Astrocyte (in vitro differentiated cells and primary cell): ENCODE results near the gene TBL2. TPM values are rescaled to one million over a fixed set of nuclear protein-coding genes. Genes with fewer than 3 reads are reported as not detected.

Experiments used
- DNase-seq: peaks from one replicate; pipeline ENCODE4 v3.0.0-alpha.2; 2010; ENCODE audit warnings: low read depth
- FAIRE-seq: peaks from 2 replicates; lab custom pipeline; 2011; peaks lifted over from hg19 to GRCh38; lab: Jason Lieb, UNC
- H2AFZ ChIP-seq: 2 replicates; pipeline ENCODE4 v1.6.0; 2012; ENCODE audit warnings: low read depth, low read length, inconsistent platforms
- H3K27ac ChIP-seq: 2 replicates; pipeline ENCODE4 v1.5.1; 2011; ENCODE audit warnings: low read depth, low read length, inconsistent platforms
- H3K27me3 ChIP-seq: 2 replicates; pipeline ENCODE4 v1.6.0; 2011; ENCODE audit warnings: low read length, inconsistent platforms; ENCODE audit not compliant: insufficient read depth
- H3K36me3 ChIP-seq: 2 replicates; pipeline ENCODE4 v1.5.1; 2011; ENCODE audit warnings: low read length, inconsistent platforms; ENCODE audit not compliant: insufficient read depth
- H3K4me1 ChIP-seq: 2 replicates; pipeline ENCODE4 v1.5.1; 2011; ENCODE audit warnings: low read length, inconsistent platforms; ENCODE audit not compliant: insufficient read depth
- H3K4me2 ChIP-seq: 2 replicates; pipeline ENCODE4 v1.6.0; 2012; ENCODE audit warnings: low read length, inconsistent platforms
- H3K4me3 ChIP-seq: 2 replicates; pipeline ENCODE4 v1.5.1; 2011; ENCODE audit warnings: low read depth, mild to moderate bottlenecking, low read length, inconsistent platforms; ENCODE audit not compliant: insufficient read depth
- H3K79me2 ChIP-seq: 2 replicates; pipeline ENCODE4 v1.6.0; 2012; ENCODE audit warnings: mild to moderate bottlenecking, low read length, inconsistent platforms; ENCODE audit not compliant: insufficient read depth
- H3K9ac ChIP-seq: 2 replicates; pipeline ENCODE4 v1.6.0; 2012; ENCODE audit warnings: mild to moderate bottlenecking, low read length, inconsistent platforms
- H3K9me3 ChIP-seq: 2 replicates; pipeline ENCODE4 v1.5.1; 2012; ENCODE audit warnings: low read depth, mild to moderate bottlenecking, low read length, inconsistent platforms; ENCODE audit not compliant: insufficient read depth
- H4K20me1 ChIP-seq: 2 replicates; pipeline ENCODE4 v1.6.0; 2012; ENCODE audit warnings: low read length, inconsistent platforms; ENCODE audit not compliant: insufficient read depth
- H3K27ac Mint-ChIP-seq: one replicate; pipeline ENCODE4 v1.8.0; 2021; ENCODE audit warnings: mild to moderate bottlenecking, mixed read lengths; ENCODE audit not compliant: unreplicated experiment
- H3K27me3 Mint-ChIP-seq: one replicate; pipeline ENCODE4 v1.8.0; 2021; ENCODE audit warnings: low read depth, mixed read lengths; ENCODE audit not compliant: unreplicated experiment
- H3K36me3 Mint-ChIP-seq: one replicate; pipeline ENCODE4 v1.8.0; 2021; ENCODE audit warnings: low read depth, mixed read lengths; ENCODE audit not compliant: unreplicated experiment
- H3K4me1 Mint-ChIP-seq: one replicate; pipeline ENCODE4 v1.8.0; 2021; ENCODE audit warnings: low read depth, mixed read lengths; ENCODE audit not compliant: unreplicated experiment
- H3K4me3 Mint-ChIP-seq: one replicate; pipeline ENCODE4 v1.8.0; 2021; ENCODE audit warnings: mild to moderate bottlenecking, moderate library complexity, mixed read lengths; ENCODE audit not compliant: unreplicated experiment
- H3K9me3 Mint-ChIP-seq: one replicate; pipeline ENCODE4 v1.8.0; 2021; ENCODE audit warnings: mild to moderate bottlenecking, mixed read lengths; ENCODE audit not compliant: unreplicated experiment
- EZH2 ChIP-seq: IDR thresholded peaks from 2 replicates; pipeline ENCODE4 v1.6.1; 2012; ENCODE audit warnings: mild to moderate bottlenecking, low read length, inconsistent platforms; ENCODE audit not compliant: insufficient read depth
- total RNA-seq: library from RNA; stranded (reverse); gene quantifications from 2 replicates; pipeline ENCODE4 v1.2.1, GENCODE V29; 2021
- TF ChIP-seq, protein P1 (sequence below): IDR thresholded peaks from 2 replicates; pipeline ENCODE4 v1.5.1; 2011; ENCODE audit warnings: low read depth, mild to moderate bottlenecking, inconsistent platforms, low read length, moderate library complexity; ENCODE audit not compliant: insufficient read depth

The TBL2 gene
- total RNA-seq, 1 donor from 2014 or later: 54.8 TPM

DNA sequence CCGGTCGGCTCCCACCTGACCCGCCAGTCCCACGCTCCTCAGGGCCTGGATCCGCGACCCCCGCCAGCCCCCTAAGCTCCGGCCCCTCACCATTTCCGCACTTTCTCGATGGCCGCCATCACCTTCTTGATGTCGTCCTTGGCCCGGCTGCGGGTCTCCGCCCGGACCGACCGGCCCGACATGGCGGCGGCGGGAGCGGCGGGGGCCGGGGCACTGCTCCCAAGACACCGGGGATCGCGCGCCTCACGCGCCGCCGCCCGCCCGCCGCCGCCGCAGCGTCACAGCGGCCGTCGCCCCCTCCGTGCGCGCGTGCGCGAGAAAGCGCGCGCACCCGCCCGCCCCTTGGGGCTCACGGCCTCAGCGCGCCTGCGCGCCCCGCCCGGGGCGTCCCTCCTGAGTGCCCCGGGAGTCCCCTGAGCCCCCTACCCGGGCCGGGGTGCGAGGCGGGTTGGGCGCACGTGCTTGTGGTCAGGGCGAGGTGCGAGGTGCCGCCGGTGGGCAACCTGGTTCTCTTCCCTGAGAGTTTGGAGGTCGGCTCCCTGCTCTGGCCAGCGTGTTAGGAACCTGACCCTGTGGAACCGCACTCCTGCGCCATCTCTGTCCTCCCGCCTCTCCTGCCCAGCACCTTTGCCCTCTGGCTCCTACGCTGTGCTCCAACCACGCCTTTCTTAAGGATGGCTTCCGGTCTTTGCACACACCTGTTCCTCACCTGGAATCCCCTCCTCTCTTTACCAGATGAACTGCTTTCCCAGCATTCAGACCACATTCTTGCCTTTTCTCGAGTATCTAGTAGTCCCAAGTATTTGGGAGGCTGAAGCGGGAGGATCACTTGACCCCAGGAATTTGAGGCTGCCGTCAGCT, 20.8 kb downstream of the TBL2 start, which contains the start of gene BCL7B:
Gene BCL7B (minus strand): TSS at position 294 of the 861 bp plus-strand sequence. CDS start 112 bp downstream, at position 182.
- Histone ChIP-seq H3K9ac (peak within 1 kb of the TSS; percentile 99), H3K4me2 (peak within 1 kb of the TSS; percentile 86), H3K27ac (peak within 1 kb of the TSS; percentile 98), H3K4me1 (peaks cover 11% of the 10 kb centered on the region), H3K4me3 (peak within 1 kb of the TSS; percentile 77), H4K20me1 (peaks cover 40% of the 10 kb centered on the region), H3K36me3 (peaks cover 5% of the 10 kb centered on the region), H2AFZ (peak within 1 kb of the TSS; percentile 81), H3K79me2 (peaks cover 42% of the 10 kb centered on the region), H3K27me3 (no peaks in the 10 kb centered on the region), H3K9me3 (no peaks in the 10 kb centered on the region)
- peaks cover 3% of the 10 kb centered on the region for H3K27me3 Mint-ChIP-seq
- H3K4me1 Mint-ChIP-seq: peaks cover 17% of the 10 kb centered on the region
- H3K9me3 Mint-ChIP-seq: no peaks in the 10 kb centered on the region
- no peak for FAIRE-seq
- peak within 1 kb of the TSS; percentile 88 for H3K27ac Mint-ChIP-seq
- H3K36me3 Mint-ChIP-seq: no peaks in the 10 kb centered on the region
- H3K4me3 Mint-ChIP-seq: peak within 1 kb of the TSS; percentile 93
- TF ChIP-seq, protein P1, sequence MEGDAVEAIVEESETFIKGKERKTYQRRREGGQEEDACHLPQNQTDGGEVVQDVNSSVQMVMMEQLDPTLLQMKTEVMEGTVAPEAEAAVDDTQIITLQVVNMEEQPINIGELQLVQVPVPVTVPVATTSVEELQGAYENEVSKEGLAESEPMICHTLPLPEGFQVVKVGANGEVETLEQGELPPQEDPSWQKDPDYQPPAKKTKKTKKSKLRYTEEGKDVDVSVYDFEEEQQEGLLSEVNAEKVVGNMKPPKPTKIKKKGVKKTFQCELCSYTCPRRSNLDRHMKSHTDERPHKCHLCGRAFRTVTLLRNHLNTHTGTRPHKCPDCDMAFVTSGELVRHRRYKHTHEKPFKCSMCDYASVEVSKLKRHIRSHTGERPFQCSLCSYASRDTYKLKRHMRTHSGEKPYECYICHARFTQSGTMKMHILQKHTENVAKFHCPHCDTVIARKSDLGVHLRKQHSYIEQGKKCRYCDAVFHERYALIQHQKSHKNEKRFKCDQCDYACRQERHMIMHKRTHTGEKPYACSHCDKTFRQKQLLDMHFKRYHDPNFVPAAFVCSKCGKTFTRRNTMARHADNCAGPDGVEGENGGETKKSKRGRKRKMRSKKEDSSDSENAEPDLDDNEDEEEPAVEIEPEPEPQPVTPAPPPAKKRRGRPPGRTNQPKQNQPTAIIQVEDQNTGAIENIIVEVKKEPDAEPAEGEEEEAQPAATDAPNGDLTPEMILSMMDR: no peak
- no peak for TF ChIP-seq EZH2
- DNase-seq: no peak

DNA sequence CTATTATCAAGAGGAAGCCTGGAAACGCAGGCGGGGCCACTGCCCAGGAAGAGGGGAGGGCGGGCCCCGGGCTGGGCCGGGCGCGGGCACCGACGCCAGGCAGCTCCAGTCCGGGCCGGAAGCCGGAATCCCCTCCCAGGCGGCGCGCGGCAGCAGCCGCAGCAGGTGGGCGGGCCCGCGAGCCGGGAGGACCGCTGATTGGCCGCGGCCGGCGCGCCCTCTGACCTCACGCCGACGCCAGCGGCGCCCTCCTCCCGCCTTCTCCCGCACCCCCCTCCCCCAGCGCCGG, 21.3 kb downstream of the TBL2 start:
- DNase-seq (peak; percentile 77), FAIRE-seq (no peak)
- Histone ChIP-seq H3K4me1 (peaks cover 11% of the 10 kb centered on the region), H3K27ac (peak overlapping the region; percentile 98), H2AFZ (peak overlapping the region; percentile 73), H3K9me3 (no peaks in the 10 kb centered on the region), H3K4me3 (peak overlapping the region; percentile 77), H3K4me2 (peak overlapping the region; percentile 86), H4K20me1 (peaks cover 46% of the 10 kb centered on the region), H3K9ac (peak overlapping the region; percentile 99), H3K27me3 (no peaks in the 10 kb centered on the region), H3K79me2 (peaks cover 48% of the 10 kb centered on the region), H3K36me3 (peaks cover 7% of the 10 kb centered on the region)
- Mint-ChIP-seq H3K4me3 (peak overlapping the region; percentile 93), H3K27ac (peak overlapping the region; percentile 77), H3K36me3 (peaks cover under 1% of the 10 kb centered on the region), H3K27me3 (peaks cover 3% of the 10 kb centered on the region), H3K9me3 (no peaks in the 10 kb centered on the region), H3K4me1 (peaks cover 17% of the 10 kb centered on the region)
- TF ChIP-seq, protein P1: no peak
